Measurements from ENCODE around the gene AMN. TPM values are rescaled to one million over a fixed set of nuclear protein-coding genes. Genes with fewer than 3 reads are reported as not detected.

AMN gene
- total and polyA plus RNA-seq, 2 experiments from 2014 or later = 0.69 to 1.2 TPM

DNA sequence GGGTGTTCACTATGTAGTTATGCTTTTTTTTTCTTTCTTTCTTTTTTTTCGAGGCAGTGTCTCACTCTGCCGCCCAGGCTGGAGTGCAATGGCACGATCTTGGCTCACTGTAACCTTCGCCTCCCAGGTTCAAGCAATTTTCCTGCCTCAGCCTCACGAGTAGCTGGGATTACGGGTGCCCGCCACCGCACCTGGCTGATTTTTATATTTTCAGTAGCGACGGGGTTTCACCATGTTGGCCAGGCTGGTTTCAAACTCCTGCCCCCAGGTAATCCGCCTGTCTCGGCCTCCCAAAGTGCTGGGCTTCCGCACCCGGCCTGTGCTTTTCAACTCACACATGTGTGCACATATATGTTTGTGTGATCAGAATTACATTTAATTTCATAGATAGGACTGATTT, 38.9 kb upstream of the AMN start:
- Mint-ChIP-seq H3K9me3 (no peaks in the 10 kb centered on the region), H3K36me3 (ENCODE audit: low read depth) (no peaks in the 10 kb centered on the region), H3K27me3 (ENCODE audit: insufficient read depth, low read depth, poor library complexity) (peaks cover 2% of the 10 kb centered on the region), H3K4me1 (no peaks in the 10 kb centered on the region), H3K4me3 (no peak overlapping the region), H3K27ac (no peak overlapping the region)
- ATAC-seq = no peak
- Histone ChIP-seq H3K9me2 (ENCODE audit: insufficient read depth) (no peaks in the 10 kb centered on the region), H3K4me2 (no peak overlapping the region), H3K27me3 (ENCODE audit: insufficient read depth) (no peaks in the 10 kb centered on the region), H3K79me2 (replicated peaks; ENCODE audit: insufficient read depth) (no peaks in the 10 kb centered on the region), H3K27ac (ENCODE audit: low read depth) (no peak overlapping the region), H3K36me3 (ENCODE audit: insufficient read depth) (no peaks in the 10 kb centered on the region), H3F3A (replicated peaks; ENCODE audit: low read depth) (no peaks in the 10 kb centered on the region), H2AFZ (no peak overlapping the region), H3K4me3 (no peak overlapping the region), H3K4me1 (ENCODE audit: insufficient read depth) (no peaks in the 10 kb centered on the region), H4K20me1 (replicated peaks; ENCODE audit: insufficient read depth) (no peaks in the 10 kb centered on the region)
- TF ChIP-seq CREB1 (CRISPR knock-in tag; IDR thresholded peaks at IDR 0.05; ENCODE audit: low read depth) (no peak), STAT1 (IDR thresholded peaks at IDR 0.05; ENCODE audit: unreplicated experiment) (no peak), POLR2AphosphoS5 (IDR thresholded peaks at IDR 0.05; ENCODE audit: low read depth) (no peak)
- TF ChIP-seq, protein P1, sequence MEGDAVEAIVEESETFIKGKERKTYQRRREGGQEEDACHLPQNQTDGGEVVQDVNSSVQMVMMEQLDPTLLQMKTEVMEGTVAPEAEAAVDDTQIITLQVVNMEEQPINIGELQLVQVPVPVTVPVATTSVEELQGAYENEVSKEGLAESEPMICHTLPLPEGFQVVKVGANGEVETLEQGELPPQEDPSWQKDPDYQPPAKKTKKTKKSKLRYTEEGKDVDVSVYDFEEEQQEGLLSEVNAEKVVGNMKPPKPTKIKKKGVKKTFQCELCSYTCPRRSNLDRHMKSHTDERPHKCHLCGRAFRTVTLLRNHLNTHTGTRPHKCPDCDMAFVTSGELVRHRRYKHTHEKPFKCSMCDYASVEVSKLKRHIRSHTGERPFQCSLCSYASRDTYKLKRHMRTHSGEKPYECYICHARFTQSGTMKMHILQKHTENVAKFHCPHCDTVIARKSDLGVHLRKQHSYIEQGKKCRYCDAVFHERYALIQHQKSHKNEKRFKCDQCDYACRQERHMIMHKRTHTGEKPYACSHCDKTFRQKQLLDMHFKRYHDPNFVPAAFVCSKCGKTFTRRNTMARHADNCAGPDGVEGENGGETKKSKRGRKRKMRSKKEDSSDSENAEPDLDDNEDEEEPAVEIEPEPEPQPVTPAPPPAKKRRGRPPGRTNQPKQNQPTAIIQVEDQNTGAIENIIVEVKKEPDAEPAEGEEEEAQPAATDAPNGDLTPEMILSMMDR (conservative IDR thresholded peaks at IDR 0.05; ENCODE audit: low read depth in 2 of 2) = no peak
- DNase-seq (ENCODE audit: low spot score) = no peak

DNA sequence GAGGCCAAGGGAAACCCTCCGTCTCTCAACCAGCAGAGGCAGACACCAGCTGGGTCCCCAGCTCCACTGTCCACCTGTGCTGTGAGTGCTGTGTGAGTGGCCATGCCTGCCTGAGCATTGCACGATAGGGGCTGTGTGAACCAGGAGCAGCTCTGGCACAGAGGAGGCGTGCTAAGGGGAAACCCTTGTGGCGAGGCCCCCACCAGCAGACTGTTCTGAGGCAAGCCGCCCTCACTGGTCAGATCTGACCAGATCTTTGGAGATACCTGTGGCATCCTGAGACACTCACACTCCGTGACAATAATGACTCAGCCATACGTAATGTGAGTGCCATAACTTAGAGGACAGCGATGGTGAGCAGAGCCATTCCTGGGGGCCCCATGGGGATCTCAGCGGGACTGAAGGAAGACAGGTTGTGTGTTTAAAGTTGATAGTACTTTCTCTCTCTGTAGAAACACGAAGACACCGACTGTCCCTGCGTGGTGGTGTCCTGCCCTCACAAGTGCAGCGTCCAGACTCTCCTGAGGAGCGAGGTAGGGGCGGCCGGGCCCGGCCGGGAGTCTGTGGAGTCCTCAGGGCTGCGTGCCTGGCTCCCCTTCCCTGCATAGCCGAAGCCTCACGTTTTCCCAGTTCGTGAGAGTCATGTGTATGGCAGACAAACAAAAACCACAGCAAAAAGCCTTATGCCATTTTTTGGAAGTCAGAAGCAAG, 36.6 kb upstream of the AMN start:
- DNase-seq (ENCODE audit: low spot score) = no peak
- no peaks in the 10 kb centered on the region for H3K4me1 ChIP-seq (ENCODE audit: insufficient read depth)
- TF ChIP-seq, protein P2, sequence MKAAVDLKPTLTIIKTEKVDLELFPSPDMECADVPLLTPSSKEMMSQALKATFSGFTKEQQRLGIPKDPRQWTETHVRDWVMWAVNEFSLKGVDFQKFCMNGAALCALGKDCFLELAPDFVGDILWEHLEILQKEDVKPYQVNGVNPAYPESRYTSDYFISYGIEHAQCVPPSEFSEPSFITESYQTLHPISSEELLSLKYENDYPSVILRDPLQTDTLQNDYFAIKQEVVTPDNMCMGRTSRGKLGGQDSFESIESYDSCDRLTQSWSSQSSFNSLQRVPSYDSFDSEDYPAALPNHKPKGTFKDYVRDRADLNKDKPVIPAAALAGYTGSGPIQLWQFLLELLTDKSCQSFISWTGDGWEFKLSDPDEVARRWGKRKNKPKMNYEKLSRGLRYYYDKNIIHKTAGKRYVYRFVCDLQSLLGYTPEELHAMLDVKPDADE (IDR thresholded peaks at IDR 0.05) = no peak
- TF ChIP-seq, protein P3, sequence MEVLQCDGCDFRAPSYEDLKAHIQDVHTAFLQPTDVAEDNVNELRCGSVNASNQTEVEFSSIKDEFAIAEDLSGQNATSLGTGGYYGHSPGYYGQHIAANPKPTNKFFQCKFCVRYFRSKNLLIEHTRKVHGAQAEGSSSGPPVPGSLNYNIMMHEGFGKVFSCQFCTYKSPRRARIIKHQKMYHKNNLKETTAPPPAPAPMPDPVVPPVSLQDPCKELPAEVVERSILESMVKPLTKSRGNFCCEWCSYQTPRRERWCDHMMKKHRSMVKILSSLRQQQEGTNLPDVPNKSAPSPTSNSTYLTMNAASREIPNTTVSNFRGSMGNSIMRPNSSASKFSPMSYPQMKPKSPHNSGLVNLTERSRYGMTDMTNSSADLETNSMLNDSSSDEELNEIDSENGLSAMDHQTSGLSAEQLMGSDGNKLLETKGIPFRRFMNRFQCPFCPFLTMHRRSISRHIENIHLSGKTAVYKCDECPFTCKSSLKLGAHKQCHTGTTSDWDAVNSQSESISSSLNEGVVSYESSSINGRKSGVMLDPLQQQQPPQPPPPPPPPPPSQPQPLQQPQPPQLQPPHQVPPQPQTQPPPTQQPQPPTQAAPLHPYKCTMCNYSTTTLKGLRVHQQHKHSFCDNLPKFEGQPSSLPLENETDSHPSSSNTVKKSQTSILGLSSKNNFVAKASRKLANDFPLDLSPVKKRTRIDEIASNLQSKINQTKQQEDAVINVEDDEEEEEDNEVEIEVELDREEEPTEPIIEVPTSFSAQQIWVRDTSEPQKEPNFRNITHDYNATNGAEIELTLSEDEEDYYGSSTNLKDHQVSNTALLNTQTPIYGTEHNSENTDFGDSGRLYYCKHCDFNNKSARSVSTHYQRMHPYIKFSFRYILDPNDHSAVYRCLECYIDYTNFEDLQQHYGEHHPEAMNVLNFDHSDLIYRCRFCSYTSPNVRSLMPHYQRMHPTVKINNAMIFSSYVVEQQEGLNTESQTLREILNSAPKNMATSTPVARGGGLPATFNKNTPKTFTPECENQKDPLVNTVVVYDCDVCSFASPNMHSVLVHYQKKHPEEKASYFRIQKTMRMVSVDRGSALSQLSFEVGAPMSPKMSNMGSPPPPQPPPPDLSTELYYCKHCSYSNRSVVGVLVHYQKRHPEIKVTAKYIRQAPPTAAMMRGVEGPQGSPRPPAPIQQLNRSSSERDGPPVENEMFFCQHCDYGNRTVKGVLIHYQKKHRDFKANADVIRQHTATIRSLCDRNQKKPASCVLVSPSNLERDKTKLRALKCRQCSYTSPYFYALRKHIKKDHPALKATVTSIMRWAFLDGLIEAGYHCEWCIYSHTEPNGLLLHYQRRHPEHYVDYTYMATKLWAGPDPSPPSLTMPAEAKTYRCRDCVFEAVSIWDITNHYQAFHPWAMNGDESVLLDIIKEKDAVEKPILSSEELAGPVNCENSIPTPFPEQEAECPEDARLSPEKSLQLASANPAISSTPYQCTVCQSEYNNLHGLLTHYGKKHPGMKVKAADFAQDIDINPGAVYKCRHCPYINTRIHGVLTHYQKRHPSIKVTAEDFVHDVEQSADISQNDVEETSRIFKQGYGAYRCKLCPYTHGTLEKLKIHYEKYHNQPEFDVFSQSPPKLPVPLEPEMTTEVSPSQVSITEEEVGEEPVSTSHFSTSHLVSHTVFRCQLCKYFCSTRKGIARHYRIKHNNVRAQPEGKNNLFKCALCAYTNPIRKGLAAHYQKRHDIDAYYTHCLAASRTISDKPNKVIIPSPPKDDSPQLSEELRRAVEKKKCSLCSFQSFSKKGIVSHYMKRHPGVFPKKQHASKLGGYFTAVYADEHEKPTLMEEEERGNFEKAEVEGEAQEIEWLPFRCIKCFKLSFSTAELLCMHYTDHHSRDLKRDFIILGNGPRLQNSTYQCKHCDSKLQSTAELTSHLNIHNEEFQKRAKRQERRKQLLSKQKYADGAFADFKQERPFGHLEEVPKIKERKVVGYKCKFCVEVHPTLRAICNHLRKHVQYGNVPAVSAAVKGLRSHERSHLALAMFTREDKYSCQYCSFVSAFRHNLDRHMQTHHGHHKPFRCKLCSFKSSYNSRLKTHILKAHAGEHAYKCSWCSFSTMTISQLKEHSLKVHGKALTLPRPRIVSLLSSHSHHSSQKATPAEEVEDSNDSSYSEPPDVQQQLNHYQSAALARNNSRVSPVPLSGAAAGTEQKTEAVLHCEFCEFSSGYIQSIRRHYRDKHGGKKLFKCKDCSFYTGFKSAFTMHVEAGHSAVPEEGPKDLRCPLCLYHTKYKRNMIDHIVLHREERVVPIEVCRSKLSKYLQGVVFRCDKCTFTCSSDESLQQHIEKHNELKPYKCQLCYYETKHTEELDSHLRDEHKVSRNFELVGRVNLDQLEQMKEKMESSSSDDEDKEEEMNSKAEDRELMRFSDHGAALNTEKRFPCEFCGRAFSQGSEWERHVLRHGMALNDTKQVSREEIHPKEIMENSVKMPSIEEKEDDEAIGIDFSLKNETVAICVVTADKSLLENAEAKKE (CRISPR knock-in tag; IDR thresholded peaks at IDR 0.05) = no peak
- TF ChIP-seq ZNF114 (CRISPR knock-in tag; IDR thresholded peaks at IDR 0.05) = no peak
- Mint-ChIP-seq H3K4me1 (no peaks in the 10 kb centered on the region; the same call in 2 of the 3 replicates), H3K36me3 (ENCODE audit: low read depth) (no peaks in the 10 kb centered on the region), H3K4me3 (no peak overlapping the region), H3K27me3 (ENCODE audit: insufficient read depth, low read depth, poor library complexity) (peaks cover 2% of the 10 kb centered on the region), H3K27ac (peak overlapping the region; percentile 66), H3K9me3 (no peaks in the 10 kb centered on the region)
- no peak overlapping the region for H3K4me2 ChIP-seq
- H3F3A ChIP-seq (replicated peaks; ENCODE audit: low read depth) = no peaks in the 10 kb centered on the region
- H4K20me1 ChIP-seq (replicated peaks; ENCODE audit: insufficient read depth) = no peaks in the 10 kb centered on the region
- no peaks in the 10 kb centered on the region for H3K9me2 ChIP-seq (ENCODE audit: insufficient read depth)
- no peaks in the 10 kb centered on the region for H3K27me3 ChIP-seq (ENCODE audit: insufficient read depth)
- no peaks in the 10 kb centered on the region for H3K79me2 ChIP-seq (replicated peaks; ENCODE audit: insufficient read depth)
- no peak for ATAC-seq
- no peak overlapping the region for H2AFZ ChIP-seq
- no peaks in the 10 kb centered on the region for H3K36me3 ChIP-seq (ENCODE audit: insufficient read depth)
- no peak overlapping the region for H3K27ac ChIP-seq (ENCODE audit: low read depth)
- no peak overlapping the region for H3K4me3 ChIP-seq

Data from GM23338 (cell line).